Neutrophil (primary cell): ENCODE data around the gene PRIMA1.

Experiments
- H3K27ac ChIP-seq: fragments of 200-600 bp; sonication (generic); 2 replicates; pipeline ENCODE4 v1.5.1; 2016; ENCODE audit warnings: mild to moderate bottlenecking, moderate library complexity
- H3K27me3 ChIP-seq: fragments of 200-600 bp; sonication (generic); 2 replicates; pipeline ENCODE4 v1.6.0; 2016; ENCODE audit warnings: mild to moderate bottlenecking
- H3K36me3 ChIP-seq: fragments of 200-600 bp; sonication (generic); 2 replicates; pipeline ENCODE4 v1.5.1; 2017
- H3K4me1 ChIP-seq, 2 experiments: fragments of 200-600 bp in 1 of 2; sonication (generic) in 1 of 2; 1 replicate in 1 of 2; 2 replicates in 1 of 2; pipeline versions ENCODE4 v1.5.1 to v1.6.1; 2013 to 2016; ENCODE audit warnings: low read depth in 1 of 2, low read length in 1 of 2, mild to moderate bottlenecking in 1 of 2, moderate library complexity in 1 of 2; ENCODE audit not compliant: control insufficient read depth in 1 of 2, insufficient read depth in 1 of 2
- H3K4me3 ChIP-seq, 2 experiments: fragments of 200-600 bp in 1 of 2; sonication (generic) in 1 of 2; 1 replicate in 1 of 2; 2 replicates in 1 of 2; pipeline ENCODE4 v1.5.1; 2013 to 2016; ENCODE audit warnings: low read depth in 1 of 2, low read length in 1 of 2, mild to moderate bottlenecking in 1 of 2, moderate library complexity in 1 of 2
- H3K9me3 ChIP-seq: fragments of 200-600 bp; sonication (generic); 2 replicates; pipeline ENCODE4 v1.5.1; 2016
- TF ChIP-seq, protein P1 (sequence below): fragments of 200-600 bp; sonication (generic); IDR thresholded peaks from 2 replicates; pipeline ENCODE4 v1.5.1; 2016; ENCODE audit warnings: antibody characterized with exemption

Gene PRIMA1

DNA sequence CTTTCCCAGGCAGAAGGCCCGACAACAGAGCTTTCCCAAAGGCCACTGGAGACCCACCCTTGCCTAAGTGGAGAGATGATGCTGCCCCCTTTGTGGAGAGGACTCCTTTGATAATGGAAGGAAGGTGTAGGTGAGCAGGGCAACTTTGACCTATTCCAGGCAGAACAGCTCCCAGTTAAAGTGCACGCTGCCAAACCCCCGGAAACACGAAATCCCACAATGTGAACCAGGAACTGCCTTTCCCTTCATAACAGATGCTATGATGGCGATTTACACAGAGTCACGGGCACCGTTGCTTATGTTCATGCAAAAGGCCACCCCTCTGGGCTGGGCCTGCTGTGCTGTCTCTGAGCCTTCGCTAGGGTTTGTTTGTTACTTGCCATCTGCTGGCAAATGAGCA lies 34.6 kb downstream of the PRIMA1 start:
- no peaks in the 10 kb centered on the region for H3K9me3 ChIP-seq
- H3K4me1 ChIP-seq: no peaks in the 10 kb centered on the region
- no peaks in the 10 kb centered on the region for H3K36me3 ChIP-seq
- H3K4me3 ChIP-seq: no peak overlapping the region
- no peaks in the 10 kb centered on the region for H3K27me3 ChIP-seq
- H3K27ac ChIP-seq: no peak overlapping the region
- TF ChIP-seq, protein P1, sequence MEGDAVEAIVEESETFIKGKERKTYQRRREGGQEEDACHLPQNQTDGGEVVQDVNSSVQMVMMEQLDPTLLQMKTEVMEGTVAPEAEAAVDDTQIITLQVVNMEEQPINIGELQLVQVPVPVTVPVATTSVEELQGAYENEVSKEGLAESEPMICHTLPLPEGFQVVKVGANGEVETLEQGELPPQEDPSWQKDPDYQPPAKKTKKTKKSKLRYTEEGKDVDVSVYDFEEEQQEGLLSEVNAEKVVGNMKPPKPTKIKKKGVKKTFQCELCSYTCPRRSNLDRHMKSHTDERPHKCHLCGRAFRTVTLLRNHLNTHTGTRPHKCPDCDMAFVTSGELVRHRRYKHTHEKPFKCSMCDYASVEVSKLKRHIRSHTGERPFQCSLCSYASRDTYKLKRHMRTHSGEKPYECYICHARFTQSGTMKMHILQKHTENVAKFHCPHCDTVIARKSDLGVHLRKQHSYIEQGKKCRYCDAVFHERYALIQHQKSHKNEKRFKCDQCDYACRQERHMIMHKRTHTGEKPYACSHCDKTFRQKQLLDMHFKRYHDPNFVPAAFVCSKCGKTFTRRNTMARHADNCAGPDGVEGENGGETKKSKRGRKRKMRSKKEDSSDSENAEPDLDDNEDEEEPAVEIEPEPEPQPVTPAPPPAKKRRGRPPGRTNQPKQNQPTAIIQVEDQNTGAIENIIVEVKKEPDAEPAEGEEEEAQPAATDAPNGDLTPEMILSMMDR: no peak

DNA sequence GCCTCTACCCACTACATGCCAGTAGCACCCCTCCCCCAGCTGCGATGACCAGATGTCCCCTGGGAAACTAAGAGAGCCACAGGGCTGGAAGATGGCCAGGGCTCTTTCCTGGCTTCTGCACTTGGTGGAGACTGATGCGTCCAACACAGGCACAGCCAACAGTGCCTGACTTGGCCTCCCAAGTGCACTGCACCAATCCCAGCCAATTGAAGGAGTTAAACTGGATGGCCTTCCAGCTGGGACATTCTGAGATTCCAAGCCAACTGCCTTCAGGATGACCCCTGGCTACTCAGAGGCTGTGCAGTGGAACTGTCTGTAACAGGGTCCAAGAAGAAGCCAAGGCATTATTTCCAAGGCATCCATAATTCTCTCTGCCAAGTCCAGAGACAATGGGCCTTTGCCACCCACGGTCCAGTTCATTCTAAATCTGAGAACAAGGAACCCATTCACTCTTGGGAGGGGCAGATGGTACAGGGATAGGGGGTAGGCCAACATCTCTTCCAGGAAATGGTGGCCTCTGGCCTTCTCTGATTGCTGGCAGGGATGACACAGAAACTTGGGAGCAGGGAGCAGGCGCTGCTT lies 35.2 kb downstream of the PRIMA1 start:
- Histone ChIP-seq H3K36me3 (no peaks in the 10 kb centered on the region), H3K9me3 (no peaks in the 10 kb centered on the region), H3K4me1 (no peaks in the 10 kb centered on the region), H3K27ac (no peak overlapping the region), H3K4me3 (no peak overlapping the region), H3K27me3 (no peaks in the 10 kb centered on the region)
- TF ChIP-seq, protein P1: no peak

GRCh38 chr14:93751946-93752655 lies 36.2 kb downstream of the PRIMA1 start:
- Histone ChIP-seq H3K36me3 (no peaks in the 10 kb centered on the region), H3K27me3 (no peaks in the 10 kb centered on the region), H3K4me1 (no peaks in the 10 kb centered on the region), H3K4me3 (no peak overlapping the region), H3K9me3 (no peaks in the 10 kb centered on the region), H3K27ac (no peak overlapping the region)
- TF ChIP-seq, protein P1: no peak

GRCh38 chr14:93749076-93749420 lies 39.2 kb downstream of the PRIMA1 start:
- Histone ChIP-seq H3K4me3 (no peak overlapping the region), H3K27ac (no peak overlapping the region), H3K4me1 (no peaks in the 10 kb centered on the region), H3K9me3 (no peaks in the 10 kb centered on the region), H3K27me3 (peaks cover 6% of the 10 kb centered on the region), H3K36me3 (no peaks in the 10 kb centered on the region)
- TF ChIP-seq, protein P1: no peak

GRCh38 chr14:93748208-93749075 lies 39.8 kb downstream of the PRIMA1 start:
- no peaks in the 10 kb centered on the region for H3K36me3 ChIP-seq
- H3K27ac ChIP-seq: no peak overlapping the region
- no peaks in the 10 kb centered on the region for H3K4me1 ChIP-seq
- TF ChIP-seq, protein P1: no peak
- peaks cover 6% of the 10 kb centered on the region for H3K27me3 ChIP-seq
- no peaks in the 10 kb centered on the region for H3K9me3 ChIP-seq
- H3K4me3 ChIP-seq: no peak overlapping the region
